ENCODE data around the gene ASS1. TPM values are rescaled to one million over a fixed set of nuclear protein-coding genes. Genes with fewer than 3 reads are reported as not detected.

Gene ASS1
- total and polyA plus RNA-seq, 2 of the 13 experiments (the other 11 are each of a cell fraction or from before 2014, with no cell fraction given), result 77.6 to 122 TPM

DNA sequence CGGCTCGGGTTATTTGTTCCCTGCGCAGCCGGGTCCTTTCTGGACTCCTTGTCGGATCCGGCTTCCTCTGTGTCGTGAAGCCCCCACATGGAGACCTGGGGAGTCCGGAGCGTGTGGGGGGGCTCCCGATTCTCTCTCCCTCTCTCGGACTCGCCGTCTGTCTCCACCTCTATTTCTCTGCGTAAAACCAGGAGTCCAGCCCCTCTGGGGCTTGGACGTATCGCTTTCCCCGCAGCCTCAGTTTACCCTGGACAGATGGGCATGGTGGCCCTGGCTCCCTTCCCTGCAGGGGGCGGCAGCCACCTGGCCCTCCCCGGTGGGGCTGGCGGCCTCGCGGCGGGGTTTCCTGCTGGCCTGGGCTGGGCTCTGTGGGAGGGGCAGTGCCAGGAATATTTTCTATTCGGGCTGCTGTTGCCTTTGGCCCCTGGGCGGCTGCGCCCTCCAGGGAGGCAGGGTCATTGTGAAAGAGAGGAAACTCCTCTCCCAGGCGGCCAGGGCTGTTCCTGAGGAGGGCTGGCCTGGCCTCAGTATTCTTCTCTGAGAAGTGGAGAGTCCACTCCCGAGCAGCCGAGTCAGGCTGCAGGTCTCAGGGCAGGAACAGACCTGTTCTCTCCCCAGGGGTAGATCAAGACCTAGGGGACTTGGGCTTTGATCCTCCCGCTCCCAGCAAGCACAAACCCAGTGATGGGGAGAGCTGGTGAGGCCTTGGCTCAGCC is 665 bp downstream of the ASS1 start (continued):
- TF ChIP-seq ZNF350 (CRISPR knock-in tag; IDR thresholded peaks at IDR 0.05; ENCODE audit: borderline replicate concordance, low read depth), result 0 out of 2 replicates have a peak, but pooled peaks have one; percentile 42
- TF ChIP-seq ADNP (CRISPR knock-in tag; IDR thresholded peaks at IDR 0.05), result no peak
- TF ChIP-seq DMAP1 (CRISPR knock-in tag; IDR thresholded peaks at IDR 0.05), result peak; percentile 16; the same call in 1 of the 2 replicates
- no peak for TF ChIP-seq PRPF4 (IDR thresholded peaks at IDR 0.05; ENCODE audit: low read depth, low read length, poor library complexity, severe bottlenecking)
- TF ChIP-seq, protein P1, sequence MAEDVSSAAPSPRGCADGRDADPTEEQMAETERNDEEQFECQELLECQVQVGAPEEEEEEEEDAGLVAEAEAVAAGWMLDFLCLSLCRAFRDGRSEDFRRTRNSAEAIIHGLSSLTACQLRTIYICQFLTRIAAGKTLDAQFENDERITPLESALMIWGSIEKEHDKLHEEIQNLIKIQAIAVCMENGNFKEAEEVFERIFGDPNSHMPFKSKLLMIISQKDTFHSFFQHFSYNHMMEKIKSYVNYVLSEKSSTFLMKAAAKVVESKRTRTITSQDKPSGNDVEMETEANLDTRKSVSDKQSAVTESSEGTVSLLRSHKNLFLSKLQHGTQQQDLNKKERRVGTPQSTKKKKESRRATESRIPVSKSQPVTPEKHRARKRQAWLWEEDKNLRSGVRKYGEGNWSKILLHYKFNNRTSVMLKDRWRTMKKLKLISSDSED (CRISPR knock-in tag; IDR thresholded peaks at IDR 0.05), result no peak
- TF ChIP-seq, protein P2, sequence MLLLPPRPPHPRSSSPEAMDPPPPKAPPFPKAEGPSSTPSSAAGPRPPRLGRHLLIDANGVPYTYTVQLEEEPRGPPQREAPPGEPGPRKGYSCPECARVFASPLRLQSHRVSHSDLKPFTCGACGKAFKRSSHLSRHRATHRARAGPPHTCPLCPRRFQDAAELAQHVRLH (CRISPR knock-in tag; IDR thresholded peaks at IDR 0.05; ENCODE audit: borderline replicate concordance, low read depth), result no peak
- no peak for TF ChIP-seq ZNF605 (CRISPR knock-in tag; IDR thresholded peaks at IDR 0.05)
- TF ChIP-seq ZNF143 (CRISPR knock-in tag; IDR thresholded peaks at IDR 0.05), result no peak
- no peak for TF ChIP-seq KLF6 (CRISPR knock-in tag; IDR thresholded peaks at IDR 0.05)
- TF ChIP-seq, protein P3, sequence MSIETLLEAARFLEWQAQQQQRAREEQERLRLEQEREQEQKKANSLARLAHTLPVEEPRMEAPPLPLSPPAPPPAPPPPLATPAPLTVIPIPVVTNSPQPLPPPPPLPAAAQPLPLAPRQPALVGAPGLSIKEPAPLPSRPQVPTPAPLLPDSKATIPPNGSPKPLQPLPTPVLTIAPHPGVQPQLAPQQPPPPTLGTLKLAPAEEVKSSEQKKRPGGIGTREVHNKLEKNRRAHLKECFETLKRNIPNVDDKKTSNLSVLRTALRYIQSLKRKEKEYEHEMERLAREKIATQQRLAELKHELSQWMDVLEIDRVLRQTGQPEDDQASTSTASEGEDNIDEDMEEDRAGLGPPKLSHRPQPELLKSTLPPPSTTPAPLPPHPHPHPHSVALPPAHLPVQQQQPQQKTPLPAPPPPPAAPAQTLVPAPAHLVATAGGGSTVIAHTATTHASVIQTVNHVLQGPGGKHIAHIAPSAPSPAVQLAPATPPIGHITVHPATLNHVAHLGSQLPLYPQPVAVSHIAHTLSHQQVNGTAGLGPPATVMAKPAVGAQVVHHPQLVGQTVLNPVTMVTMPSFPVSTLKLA (IDR thresholded peaks at IDR 0.05), result no peak
- TF ChIP-seq, protein P4, sequence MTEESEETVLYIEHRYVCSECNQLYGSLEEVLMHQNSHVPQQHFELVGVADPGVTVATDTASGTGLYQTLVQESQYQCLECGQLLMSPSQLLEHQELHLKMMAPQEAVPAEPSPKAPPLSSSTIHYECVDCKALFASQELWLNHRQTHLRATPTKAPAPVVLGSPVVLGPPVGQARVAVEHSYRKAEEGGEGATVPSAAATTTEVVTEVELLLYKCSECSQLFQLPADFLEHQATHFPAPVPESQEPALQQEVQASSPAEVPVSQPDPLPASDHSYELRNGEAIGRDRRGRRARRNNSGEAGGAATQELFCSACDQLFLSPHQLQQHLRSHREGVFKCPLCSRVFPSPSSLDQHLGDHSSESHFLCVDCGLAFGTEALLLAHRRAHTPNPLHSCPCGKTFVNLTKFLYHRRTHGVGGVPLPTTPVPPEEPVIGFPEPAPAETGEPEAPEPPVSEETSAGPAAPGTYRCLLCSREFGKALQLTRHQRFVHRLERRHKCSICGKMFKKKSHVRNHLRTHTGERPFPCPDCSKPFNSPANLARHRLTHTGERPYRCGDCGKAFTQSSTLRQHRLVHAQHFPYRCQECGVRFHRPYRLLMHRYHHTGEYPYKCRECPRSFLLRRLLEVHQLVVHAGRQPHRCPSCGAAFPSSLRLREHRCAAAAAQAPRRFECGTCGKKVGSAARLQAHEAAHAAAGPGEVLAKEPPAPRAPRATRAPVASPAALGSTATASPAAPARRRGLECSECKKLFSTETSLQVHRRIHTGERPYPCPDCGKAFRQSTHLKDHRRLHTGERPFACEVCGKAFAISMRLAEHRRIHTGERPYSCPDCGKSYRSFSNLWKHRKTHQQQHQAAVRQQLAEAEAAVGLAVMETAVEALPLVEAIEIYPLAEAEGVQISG (CRISPR knock-in tag; IDR thresholded peaks at IDR 0.05), result no peak
- no peak for TF ChIP-seq AGO2 (optimal IDR thresholded peaks at IDR 0.05; ENCODE audit: low read depth, low read length)
- TF ChIP-seq, protein P5, sequence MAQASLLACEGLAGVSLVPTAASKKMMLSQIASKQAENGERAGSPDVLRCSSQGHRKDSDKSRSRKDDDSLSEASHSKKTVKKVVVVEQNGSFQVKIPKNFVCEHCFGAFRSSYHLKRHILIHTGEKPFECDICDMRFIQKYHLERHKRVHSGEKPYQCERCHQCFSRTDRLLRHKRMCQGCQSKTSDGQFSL (CRISPR knock-in tag; IDR thresholded peaks at IDR 0.05), result 0 out of 2 replicates have a peak, but pooled peaks have one; percentile 31
- TF ChIP-seq SP2 (CRISPR knock-in tag; IDR thresholded peaks at IDR 0.05), result no peak
- TF ChIP-seq CEBPB (IDR thresholded peaks at IDR 0.05; ENCODE audit: borderline replicate concordance, low read depth, low read length), result peak; percentile 60; the same call in 1 of the 2 replicates
- TF ChIP-seq ZNF33A (CRISPR knock-in tag; IDR thresholded peaks at IDR 0.05; ENCODE audit: borderline replicate concordance), result no peak
- no peak for TF ChIP-seq CENPX (CRISPR knock-in tag; IDR thresholded peaks at IDR 0.05)
- TF ChIP-seq, protein P6, sequence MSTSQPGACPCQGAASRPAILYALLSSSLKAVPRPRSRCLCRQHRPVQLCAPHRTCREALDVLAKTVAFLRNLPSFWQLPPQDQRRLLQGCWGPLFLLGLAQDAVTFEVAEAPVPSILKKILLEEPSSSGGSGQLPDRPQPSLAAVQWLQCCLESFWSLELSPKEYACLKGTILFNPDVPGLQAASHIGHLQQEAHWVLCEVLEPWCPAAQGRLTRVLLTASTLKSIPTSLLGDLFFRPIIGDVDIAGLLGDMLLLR (CRISPR knock-in tag; IDR thresholded peaks at IDR 0.05), result no peak
- TF ChIP-seq KDM6A (CRISPR knock-in tag; IDR thresholded peaks at IDR 0.05; ENCODE audit: low read depth), result no peak
- 0 out of 2 replicates have a peak, but pooled peaks have one; percentile 37 for TF ChIP-seq SRY (CRISPR knock-in tag; IDR thresholded peaks at IDR 0.05)
- TF ChIP-seq EEA1 (CRISPR knock-in tag; IDR thresholded peaks at IDR 0.05; ENCODE audit: borderline replicate concordance), result 0 out of 2 replicates have a peak, but pooled peaks have one; percentile 55
- TF ChIP-seq TGIF2 (CRISPR knock-in tag; IDR thresholded peaks at IDR 0.05), result no peak

Measured in HepG2 (cell line).